OCI-M1 (cell line): ENCODE results near the gene MIB1.
A peak's percentile ranks its signal among the peaks of the same experiment; 100 is the strongest.

Source experiments
- DNase-seq: peaks from one replicate; lab custom pipeline; 2025; lab: John Stamatoyannopoulos, UW

MIB1 gene

GRCh38 chr18:21815101-21815500, 74.5 kb downstream of the MIB1 start:
- DNase-seq: no peak

GRCh38 chr18:21820033-21820810, 79.6 kb downstream of the MIB1 start:
- peak; percentile 71 for DNase-seq

DNA sequence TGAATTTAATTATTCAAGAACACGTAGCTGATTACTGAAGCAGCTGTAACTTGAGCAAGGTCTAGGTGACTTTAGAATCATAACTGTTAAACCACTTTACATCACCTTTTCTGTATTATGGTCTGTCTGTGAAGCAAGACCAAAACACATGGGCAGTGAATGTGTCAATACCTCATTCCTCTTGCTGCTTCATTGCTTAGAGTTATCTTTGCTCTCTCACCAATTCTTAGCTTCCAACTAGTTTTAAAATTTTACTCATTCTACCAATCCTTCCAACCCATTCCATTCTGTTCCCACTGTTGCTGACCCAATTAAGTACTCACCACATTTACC, 80.2 kb downstream of the MIB1 start:
- no peak for DNase-seq

GRCh38 chr18:21823848-21824247, 83.3 kb downstream of the MIB1 start:
- no peak for DNase-seq

- no peak for DNase-seq
Observed at GRCh38 chr18:21826196-21826595, 85.6 kb downstream of the MIB1 start.

GRCh38 chr18:21826641-21827302, 86.2 kb downstream of the MIB1 start:
- no peak for DNase-seq

DNA sequence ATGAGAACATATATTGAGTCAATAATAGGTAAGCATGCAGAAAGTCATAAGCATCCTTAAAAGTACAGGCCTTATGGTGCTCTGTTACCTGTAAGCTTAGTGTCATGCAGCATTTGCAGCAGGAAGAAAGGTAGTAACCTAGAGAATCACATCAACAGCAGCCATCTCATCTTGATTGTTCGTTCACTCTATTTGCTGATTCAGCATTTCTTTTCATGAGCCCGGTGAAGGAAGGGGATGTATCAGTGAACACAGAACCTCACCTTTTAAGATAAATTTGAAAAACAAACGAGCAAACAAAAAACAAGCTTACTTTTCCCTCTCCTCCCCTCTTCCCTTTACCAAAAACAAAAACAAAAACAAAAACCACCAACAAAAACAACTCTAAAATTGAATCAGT, 89.9 kb downstream of the MIB1 start:
- no peak for DNase-seq

GRCh38 chr18:21831413-21831831, 90.8 kb downstream of the MIB1 start:
- DNase-seq: no peak

GRCh38 chr18:21833604-21834298, 93.2 kb downstream of the MIB1 start:
- no peak for DNase-seq

DNA sequence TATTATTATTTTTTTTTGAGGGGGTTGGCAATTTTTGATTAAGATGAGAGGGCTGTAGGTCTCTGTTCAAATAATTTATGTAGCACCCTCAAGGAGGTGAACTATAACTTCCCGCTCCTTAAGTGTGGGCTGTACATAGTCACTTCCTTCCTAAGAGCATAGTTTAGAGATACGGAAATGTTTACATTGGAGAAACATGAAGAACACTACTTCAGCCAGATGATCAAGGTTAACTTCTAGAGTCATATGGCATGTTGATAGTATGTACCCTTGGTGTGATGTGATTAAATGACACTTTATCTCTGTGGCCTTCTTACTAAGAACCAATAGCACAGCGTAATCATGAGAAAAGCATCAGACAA, 93.7 kb downstream of the MIB1 start:
- DNase-seq: no peak

- no peak for DNase-seq
Observed at GRCh38 chr18:21841570-21841969, 101.0 kb downstream of the MIB1 start.

GRCh38 chr18:21843341-21843740, 102.7 kb downstream of the MIB1 start:
- DNase-seq: no peak

- DNase-seq: peak; percentile 63
Observed at GRCh38 chr18:21851327-21851961, 110.9 kb downstream of the MIB1 start.

- peak; percentile 82 for DNase-seq
Observed at GRCh38 chr18:21853016-21853415, 112.4 kb downstream of the MIB1 start.

- no peak for DNase-seq
Observed at GRCh38 chr18:21853775-21854552, 113.4 kb downstream of the MIB1 start.

DNA sequence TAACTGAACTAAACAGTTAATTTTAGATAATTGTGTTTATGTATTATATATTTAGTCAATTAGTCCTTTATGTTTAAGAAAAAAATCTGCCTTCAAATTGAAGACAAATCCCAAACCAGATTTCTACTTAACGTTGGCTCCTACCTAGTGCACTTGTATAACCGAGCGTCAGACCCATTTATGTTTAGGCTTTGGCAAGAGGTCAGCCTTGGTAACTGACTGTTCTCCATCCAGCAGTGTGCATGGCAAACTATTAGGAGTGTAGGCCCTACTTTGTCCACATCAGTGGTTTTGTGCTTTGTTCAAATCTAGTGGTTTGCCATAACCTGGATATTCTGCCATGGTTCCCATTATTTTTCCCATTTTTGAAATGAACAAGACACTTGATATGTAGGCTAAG, 114.8 kb downstream of the MIB1 start:
- no peak for DNase-seq

DNA sequence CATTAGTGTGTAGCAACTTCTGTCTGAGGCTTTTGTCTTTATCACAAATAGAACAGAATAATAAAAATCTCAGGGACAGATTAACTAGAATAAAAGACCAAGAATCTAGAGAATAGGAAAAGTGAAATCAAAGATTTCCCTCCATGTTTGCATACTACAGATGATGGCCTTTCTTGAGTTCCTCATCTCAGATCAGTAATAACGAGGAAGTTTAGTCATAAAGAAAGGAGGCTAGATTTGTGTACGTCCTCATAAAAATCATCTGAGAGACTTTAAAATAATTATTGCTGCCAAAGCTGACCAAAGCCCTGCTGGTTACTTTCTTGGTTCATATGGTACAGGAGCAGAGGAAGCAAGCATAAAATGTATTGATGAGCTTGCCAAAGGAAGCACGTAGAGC, 117.3 kb downstream of the MIB1 start:
- DNase-seq: no peak

DNA sequence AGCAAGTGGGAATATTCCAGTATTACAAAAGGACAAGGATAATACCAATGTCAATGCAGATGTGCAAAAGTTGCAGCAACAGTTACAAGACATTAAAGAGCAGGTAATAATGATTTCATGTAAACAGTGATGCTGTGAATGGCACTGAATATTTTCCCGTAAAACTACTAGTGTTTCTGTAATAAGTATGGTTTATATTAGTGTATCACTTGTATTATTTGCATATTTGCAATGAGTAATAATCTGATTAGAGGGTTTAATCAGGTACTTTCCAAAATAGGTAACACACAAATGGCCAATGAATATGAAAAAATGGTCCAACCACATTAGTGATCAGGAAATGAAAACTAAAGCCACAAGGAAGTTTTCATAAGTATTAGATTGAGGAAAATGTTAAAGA, 118.0 kb downstream of the MIB1 start:
- no peak for DNase-seq

- no peak for DNase-seq
Observed at GRCh38 chr18:21864386-21864785, 123.8 kb downstream of the MIB1 start.

DNA sequence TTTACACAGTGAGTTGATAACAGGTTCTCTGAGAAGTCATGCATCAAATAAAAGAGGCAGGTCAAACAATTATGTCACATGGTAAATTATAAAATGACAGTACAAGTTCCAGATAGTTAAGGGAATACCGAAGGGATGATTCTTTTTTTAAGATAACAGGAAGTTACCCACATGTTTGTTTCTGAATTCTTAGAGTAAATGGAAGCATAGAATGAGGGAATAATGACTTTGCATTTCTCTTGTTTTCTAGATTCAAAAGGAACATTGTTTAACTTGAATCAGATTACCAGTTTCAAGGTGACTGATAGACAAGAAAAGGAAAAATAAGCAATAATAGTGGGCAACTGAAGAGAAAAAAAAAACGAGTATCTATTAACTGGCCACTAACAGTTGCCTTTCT, 124.5 kb downstream of the MIB1 start:
- DNase-seq: peak; percentile 85

DNA sequence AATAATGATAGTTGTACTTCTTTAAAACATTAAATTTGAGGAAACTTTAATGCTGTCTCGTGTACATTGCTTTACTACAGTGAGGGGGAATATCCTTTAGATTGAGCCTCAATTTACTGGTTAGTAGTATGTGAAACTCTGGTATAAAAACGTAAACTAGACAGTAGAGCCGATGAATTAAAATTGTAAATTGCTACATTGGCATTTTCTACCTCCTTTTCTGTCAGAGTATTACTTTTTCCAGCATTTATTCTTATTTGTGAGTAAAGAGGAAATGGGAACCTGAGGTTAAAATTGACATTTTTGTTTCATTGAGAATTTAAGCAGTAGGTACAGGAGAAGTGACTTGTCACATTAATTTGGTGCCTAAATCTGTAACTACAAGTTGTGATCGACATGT, 128.2 kb downstream of the MIB1 start:
- DNase-seq: no peak

GRCh38 chr18:21889570-21889969, 149.0 kb downstream of the MIB1 start:
- DNase-seq: no peak
